HepG2 (cell line): ENCODE measurements around the gene OLFM1. TPM values are rescaled to one million over a fixed set of nuclear protein-coding genes. Genes with fewer than 3 reads are reported as not detected.

ENCODE experiments used
- ATAC-seq: fragments of 200-7000 bp; cut with Tn5 transposase; 3 replicates; pipeline ENCODE4 v1.9.1; 2020; ENCODE audit warnings: mild to moderate bottlenecking, moderate library complexity
- BruUV-seq: library from RNA; stranded (reverse); fragments of 400-500 nt; replicated peaks from 2 replicates; lab custom pipeline; 2021; lab: Mats Ljungman, UMichigan
- CTCF ChIA-PET: fragments of 300-600 bp; formaldehyde crosslinking; extraction: SDS; loops from one replicate; lab custom pipeline; 2021; ENCODE audit warnings: low total read pairs, inconsistent platforms, low intra/inter-chr PET ratio; lab: Yijun Ruan, JAX
- POLR2A ChIA-PET: fragments of 350-600 bp; sonication (Branson Sonifier 250); formaldehyde crosslinking; loops from one replicate; lab custom pipeline; 2020; ENCODE audit warnings: antibody characterized with exemption, inconsistent platforms; lab: Yijun Ruan, JAX
- DNase-seq: peaks from one replicate; pipeline ENCODE4 v3.0.0-alpha.2; 2015; ENCODE audit warnings: low spot score
- FAIRE-seq: peaks from 3 replicates; lab custom pipeline; 2011; peaks lifted over from hg19 to GRCh38; lab: Jason Lieb, UNC
- H2AFZ ChIP-seq: one replicate; pipeline ENCODE4 v1.6.1; 2011; ENCODE audit warnings: low read length, inconsistent platforms
- H3K27ac ChIP-seq: fragments of 300-600 bp; 3 replicates; pipeline ENCODE4 v1.8.0; 2011; ENCODE audit warnings: mixed run types, mild to moderate bottlenecking, mixed read lengths, low read length, inconsistent platforms; ENCODE audit not compliant: insufficient read depth; ENCODE audit errors: extremely low read length
- H3K27me3 ChIP-seq, 2 experiments: fragments of 200-600 bp in 1 of 2; 2 replicates in 1 of 2; 3 replicates in 1 of 2; pipeline versions ENCODE4 v1.6.0 to v1.8.0; 2011; ENCODE audit warnings: low read length in 2 of 2, mild to moderate bottlenecking in 2 of 2, moderate library complexity in 2 of 2, inconsistent platforms in 1 of 2; ENCODE audit not compliant: insufficient read depth in 2 of 2, control insufficient read depth in 1 of 2
- H3K36me3 ChIP-seq, 2 experiments: fragments of 200-600 bp in 1 of 2; replicated peaks in 1 of 2; 2 replicates in 1 of 2; 3 replicates in 1 of 2; pipeline versions ENCODE4 v1.5.1 to v1.8.0; 2011; ENCODE audit warnings: low read length in 2 of 2, inconsistent platforms in 1 of 2; ENCODE audit not compliant: insufficient read depth in 2 of 2, control insufficient read depth in 1 of 2
- H3K4me1 ChIP-seq: 2 replicates; pipeline ENCODE4 v1.5.1; 2012; ENCODE audit warnings: low read length, inconsistent platforms; ENCODE audit not compliant: insufficient read depth
- H3K4me2 ChIP-seq: 2 replicates; pipeline ENCODE4 v1.6.0; 2011; ENCODE audit warnings: low read depth, low read length, inconsistent platforms
- H3K4me3 ChIP-seq, 3 experiments: fragments of 200-600 bp in 1 of 3; sonication (generic), shearing (Covaris generic) in 1 of 3; replicated peaks in 1 of 3; 2 replicates each; pipeline ENCODE4 v1.5.1; 2011 to 2016; ENCODE audit warnings: low read length in 3 of 3, inconsistent platforms in 2 of 3, low read depth in 2 of 3, mild to moderate bottlenecking in 2 of 3, control low read depth in 1 of 3, mixed read lengths in 1 of 3; ENCODE audit not compliant: insufficient read depth in 1 of 3
- H3K79me2 ChIP-seq: one replicate; pipeline ENCODE4 v1.6.1; 2011; ENCODE audit warnings: low read length, inconsistent platforms; ENCODE audit not compliant: insufficient read depth
- H3K9ac ChIP-seq: 2 replicates; pipeline ENCODE4 v1.6.0; 2011; ENCODE audit warnings: mild to moderate bottlenecking, low read depth, low read length, inconsistent platforms; ENCODE audit not compliant: insufficient read depth
- H3K9me3 ChIP-seq: 2 replicates; pipeline ENCODE4 v1.5.1; 2012; ENCODE audit warnings: mild to moderate bottlenecking, low read length
- H4K20me1 ChIP-seq: 2 replicates; pipeline ENCODE4 v1.6.0; 2011; ENCODE audit warnings: inconsistent platforms, mild to moderate bottlenecking, low read length, moderate library complexity; ENCODE audit not compliant: insufficient read depth
- AKNA ChIP-seq: sonication (generic); formaldehyde crosslinking; IDR thresholded peaks from 2 replicates; pipeline ENCODE4 v1.4.0; 2020; ENCODE audit warnings: missing genetic modification reagents, borderline replicate concordance
- FOSL2 ChIP-seq: sonication (generic); formaldehyde crosslinking; IDR thresholded peaks from 2 replicates; pipeline ENCODE4 v1.4.0; 2020; ENCODE audit warnings: missing genetic modification reagents
- FOXC1 ChIP-seq: sonication (generic); formaldehyde crosslinking; IDR thresholded peaks from 2 replicates; pipeline ENCODE4 v1.8.0; 2022; ENCODE audit warnings: mild to moderate bottlenecking, missing genetic modification reagents, borderline replicate concordance
- MED1 ChIP-seq: sonication (generic); formaldehyde crosslinking; IDR thresholded peaks from 2 replicates; pipeline ENCODE4 v1.4.0; 2020; ENCODE audit warnings: missing genetic modification reagents
- MIXL1 ChIP-seq: IDR thresholded peaks from 2 replicates; pipeline ENCODE4 v1.6.1; 2016
- PREB ChIP-seq: sonication (generic); formaldehyde crosslinking; IDR thresholded peaks from 2 replicates; pipeline ENCODE4 v1.4.0; 2020; ENCODE audit warnings: missing genetic modification reagents
- SATB2 ChIP-seq: sonication (generic); formaldehyde crosslinking; IDR thresholded peaks from 2 replicates; pipeline ENCODE4 v1.5.0; 2020; ENCODE audit warnings: missing genetic modification reagents
- STAG1 ChIP-seq: sonication (generic); formaldehyde crosslinking; IDR thresholded peaks from 2 replicates; pipeline ENCODE4 v1.4.0; 2020; ENCODE audit warnings: missing genetic modification reagents
- ZNF136 ChIP-seq: sonication (generic); formaldehyde crosslinking; IDR thresholded peaks from 2 replicates; pipeline ENCODE4 v1.8.1; 2022; ENCODE audit warnings: low read depth, mild to moderate bottlenecking, moderate library complexity, missing genetic modification reagents
- ZNF143 ChIP-seq: sonication (generic); formaldehyde crosslinking; IDR thresholded peaks from 2 replicates; pipeline ENCODE4 v1.4.0; 2020; ENCODE audit warnings: missing genetic modification reagents
- ZNF18 ChIP-seq: sonication (generic); formaldehyde crosslinking; IDR thresholded peaks from 2 replicates; pipeline ENCODE4 v1.8.0; 2022; ENCODE audit warnings: mild to moderate bottlenecking, missing genetic modification reagents; ENCODE audit not compliant: insufficient replicate concordance
- ZNF33B ChIP-seq: sonication (generic); formaldehyde crosslinking; IDR thresholded peaks from 2 replicates; pipeline ENCODE4 v1.5.1; 2020; ENCODE audit warnings: mild to moderate bottlenecking, missing genetic modification reagents
- ZNF567 ChIP-seq: sonication (generic); formaldehyde crosslinking; IDR thresholded peaks from 2 replicates; pipeline ENCODE4 v1.8.1; 2023; ENCODE audit warnings: mild to moderate bottlenecking, missing genetic modification reagents, borderline replicate concordance
- ZSCAN22 ChIP-seq: sonication (generic); formaldehyde crosslinking; IDR thresholded peaks from 2 replicates; pipeline ENCODE4 v1.4.0; 2020; ENCODE audit warnings: mild to moderate bottlenecking, missing genetic modification reagents
- WGBS: methylation state at CpG from one replicate; pipeline ENCODE4 v1.1.6; 2017; ENCODE audit warnings: low lambda C conversion rate; 5-methylcytosine and 5-hydroxymethylcytosine counted together
- in situ Hi-C: cut with HindIII; loops from 2 replicates; pipeline ENCODE4 v1.10.0; 2017; ENCODE audit warnings: low pct_unique_long_range_greater_than_20kb; ENCODE audit not compliant: extremely low pct_ligation_motif_present
- intact Hi-C: fragments of 100-400 bp; cut with micrococcal nuclease; formaldehyde crosslinking; loops from one replicate; pipeline ENCODE4 v1.10.0; 2022; ENCODE audit not compliant: unreplicated experiment
- polyA plus RNA-seq, 8 experiments: library from polyadenylated mRNA; depleted of rRNA in 3 of 8; stranded (reverse) in 7 of 8; unstranded in 1 of 8; fragments of >200 nt; fragmentation: Illumina TruSeq in 4 of 8; extraction: Trizol in 4 of 8; gene quantifications; 2 replicates each; pipeline versions ENCODE4 v1.2.1 to v1.2.3, GENCODE V29; 2011 to 2016; ENCODE audit warnings: low read depth in 4 of 8, missing spikeins in 1 of 8, mixed read lengths in 1 of 8; ENCODE audit not compliant: insufficient read depth in 1 of 8
- total RNA-seq, 5 experiments: library from RNA; depleted of rRNA; stranded (reverse); fragments of >200 nt; fragmentation: Illumina TruSeq; extraction: Trizol; gene quantifications; 2 replicates each; pipeline ENCODE4 v1.2.3, GENCODE V29; 2016; ENCODE audit warnings: low read depth in 1 of 5

Gene OLFM1
- total and polyA plus RNA-seq, 2 of the 13 experiments (the other 11 are each of a cell fraction or from before 2014, with no cell fraction given): not detected

GRCh38 chr9:135039916-135040645 lies 47.4 kb upstream of the OLFM1 start:
- TF ChIP-seq MIXL1 (CRISPR knock-in tag): no peak
- no peak for TF ChIP-seq MED1 (CRISPR knock-in tag)
- no peak for TF ChIP-seq ZSCAN22 (CRISPR knock-in tag)
- TF ChIP-seq FOXC1: no peak
- TF ChIP-seq PREB (CRISPR knock-in tag): no peak
- TF ChIP-seq ZNF136 (CRISPR knock-in tag): no peak
- TF ChIP-seq ZNF567 (CRISPR knock-in tag): no peak
- no peak for TF ChIP-seq SATB2 (CRISPR knock-in tag)
- TF ChIP-seq STAG1 (CRISPR knock-in tag): no peak
- no peak for TF ChIP-seq ZNF33B (CRISPR knock-in tag)
- TF ChIP-seq AKNA (CRISPR knock-in tag): no peak
- TF ChIP-seq ZNF143 (CRISPR knock-in tag): no peak
- no peak for TF ChIP-seq FOSL2
- no peak for TF ChIP-seq ZNF18 (CRISPR knock-in tag)
- H3K4me3 ChIP-seq: no peak overlapping the region
- no TSS peak for BruUV-seq
- H3K9me3 ChIP-seq: no peaks in the 10 kb centered on the region
- FAIRE-seq (no peak), ATAC-seq (no peak), DNase-seq (no peak)
- ChIA-PET CTCF (no interaction called here), POLR2A (no interaction called here)
- no peaks in the 10 kb centered on the region for H3K36me3 ChIP-seq
- no peak overlapping the region for H3K27ac ChIP-seq
- WGBS: 5% methylated on average over 8 of the region's 9 CpGs
- no peak overlapping the region for H2AFZ ChIP-seq
- no peaks in the 10 kb centered on the region for H3K4me1 ChIP-seq
- intact Hi-C loops (no loop called here), in situ Hi-C loops (no loop called here)
- peaks cover 0 to 54% of the 10 kb centered on the region in 2 experiments; a peak in 3 of 5 replicates for H3K27me3 ChIP-seq
- H4K20me1 ChIP-seq: no peaks in the 10 kb centered on the region
- no peak overlapping the region for H3K9ac ChIP-seq
- no peak overlapping the region for H3K4me2 ChIP-seq
- no peaks in the 10 kb centered on the region for H3K79me2 ChIP-seq
